Upper lobe of left lung (tissue), 4 donors: ENCODE data around the gene MXI1.

Experiments used
- POLR2A ChIP-seq, 4 donors: fragments of 450-650 bp; IDR thresholded peaks; one replicate each; pipeline ENCODE4 v1.5.1; 2016 to 2017; ENCODE audit warnings: antibody characterized with exemption in 4 of 4, mild to moderate bottlenecking in 2 of 4
- POLR2AphosphoS5 ChIP-seq, 2 donors: sonication (generic); formaldehyde crosslinking; IDR thresholded peaks; one replicate each; pipeline ENCODE4 v1.5.1; 2017; ENCODE audit warnings: antibody characterized with exemption in 2 of 2

- TF ChIP-seq POLR2A (IDR thresholded peaks at IDR 0.05) = no peak
- TF ChIP-seq POLR2AphosphoS5 (IDR thresholded peaks at IDR 0.05) = no peak
Observed at GRCh38 chr10:110286841-110287240, 79.4 kb downstream of the MXI1 start.
